ENCODE results near the gene NFIC. TPM values are rescaled to one million over a fixed set of nuclear protein-coding genes. Genes with fewer than 3 reads are reported as not detected.
A peak's percentile ranks its signal among the peaks of the same experiment; 100 is the strongest.

Gene NFIC
- total and polyA plus RNA-seq, 2 of the 4 experiments (the other 2 are of a cell fraction), result 21.9 to 32.1 TPM

DNA sequence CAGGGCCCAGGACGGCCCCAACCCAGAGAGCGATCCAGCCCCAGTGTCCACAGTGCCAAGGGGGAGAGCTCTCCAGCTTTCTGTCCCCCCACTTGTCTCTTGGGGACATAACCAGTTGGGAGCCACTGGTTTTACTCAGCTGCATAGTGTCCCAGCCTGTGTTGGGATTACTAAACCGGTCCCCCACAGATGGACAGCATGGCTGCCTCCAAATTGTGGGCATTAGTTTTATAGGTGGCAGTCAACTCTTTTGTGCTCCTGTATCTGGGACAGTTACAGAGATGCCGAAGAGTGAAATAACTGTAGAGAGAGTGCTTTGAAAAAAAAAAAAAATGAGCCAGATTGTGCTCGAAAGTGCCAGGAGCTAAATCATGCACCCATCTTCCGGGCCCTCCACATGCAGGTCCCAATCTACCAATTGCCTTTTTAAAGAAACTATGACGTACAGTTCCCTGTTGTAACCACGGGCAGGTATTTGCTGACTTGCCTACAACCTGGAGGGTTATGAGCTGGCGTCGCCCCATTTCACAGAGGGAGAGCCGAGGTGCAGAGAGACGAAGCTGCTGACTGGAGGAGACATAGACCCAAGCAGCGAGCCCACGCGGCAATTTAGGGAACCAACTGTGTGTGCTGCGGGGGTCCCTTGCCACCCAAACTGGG lies 2.4 kb upstream of the NFIC start:
- ATAC-seq (ENCODE audit: low read depth), result no peak
- no peak overlapping the region for H3K9ac ChIP-seq (ENCODE audit: low read depth, low read length)
- no peak overlapping the region for H2BK20ac ChIP-seq (ENCODE audit: low read depth, low read length)
- H2BK120ac ChIP-seq (ENCODE audit: low read depth, low read length), result no peak overlapping the region
- no TSS peak for BruUV-seq (replicated peaks)
- H2BK15ac ChIP-seq (ENCODE audit: low read depth, low read length), result no peak overlapping the region
- H4K5ac ChIP-seq (ENCODE audit: low read depth, low read length), result no peak overlapping the region
- H3K4ac ChIP-seq (ENCODE audit: low read depth, low read length), result no peak overlapping the region; the same call in 1 of the 2 replicates
- no peak overlapping the region for H2AFZ ChIP-seq (replicated peaks; ENCODE audit: low read length, poor library complexity)
- dilution Hi-C loops (cut with HindIII; ENCODE audit: low sequenced_read_pairs, unreplicated experiment) (no loop called here), intact Hi-C loops (cut with micrococcal nuclease) (no loop called here), in situ Hi-C loops (cut with MboI; ENCODE audit: low sequenced_read_pairs) (no loop called here)
- no peaks in the 10 kb centered on the region for H3K36me3 ChIP-seq (ENCODE audit: control insufficient read depth, insufficient read depth, low read length)
- TF ChIP-seq, protein P1, sequence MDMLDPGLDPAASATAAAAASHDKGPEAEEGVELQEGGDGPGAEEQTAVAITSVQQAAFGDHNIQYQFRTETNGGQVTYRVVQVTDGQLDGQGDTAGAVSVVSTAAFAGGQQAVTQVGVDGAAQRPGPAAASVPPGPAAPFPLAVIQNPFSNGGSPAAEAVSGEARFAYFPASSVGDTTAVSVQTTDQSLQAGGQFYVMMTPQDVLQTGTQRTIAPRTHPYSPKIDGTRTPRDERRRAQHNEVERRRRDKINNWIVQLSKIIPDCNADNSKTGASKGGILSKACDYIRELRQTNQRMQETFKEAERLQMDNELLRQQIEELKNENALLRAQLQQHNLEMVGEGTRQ (IDR thresholded peaks at IDR 0.05; ENCODE audit: low read depth, low read length), result no peak
- TF ChIP-seq CEBPB (IDR thresholded peaks at IDR 0.05; ENCODE audit: low read depth, low read length) (no peak), RAD21 (IDR thresholded peaks at IDR 0.05; ENCODE audit: low read length) (no peak), POLR2A (IDR thresholded peaks at IDR 0.05; ENCODE audit: low read depth, low read length) (no peak), MAZ (IDR thresholded peaks at IDR 0.05; ENCODE audit: borderline replicate concordance, low read depth, low read length) (no peak), BHLHE40 (IDR thresholded peaks at IDR 0.05; ENCODE audit: low read depth, low read length) (no peak)
- TF ChIP-seq, protein P2, sequence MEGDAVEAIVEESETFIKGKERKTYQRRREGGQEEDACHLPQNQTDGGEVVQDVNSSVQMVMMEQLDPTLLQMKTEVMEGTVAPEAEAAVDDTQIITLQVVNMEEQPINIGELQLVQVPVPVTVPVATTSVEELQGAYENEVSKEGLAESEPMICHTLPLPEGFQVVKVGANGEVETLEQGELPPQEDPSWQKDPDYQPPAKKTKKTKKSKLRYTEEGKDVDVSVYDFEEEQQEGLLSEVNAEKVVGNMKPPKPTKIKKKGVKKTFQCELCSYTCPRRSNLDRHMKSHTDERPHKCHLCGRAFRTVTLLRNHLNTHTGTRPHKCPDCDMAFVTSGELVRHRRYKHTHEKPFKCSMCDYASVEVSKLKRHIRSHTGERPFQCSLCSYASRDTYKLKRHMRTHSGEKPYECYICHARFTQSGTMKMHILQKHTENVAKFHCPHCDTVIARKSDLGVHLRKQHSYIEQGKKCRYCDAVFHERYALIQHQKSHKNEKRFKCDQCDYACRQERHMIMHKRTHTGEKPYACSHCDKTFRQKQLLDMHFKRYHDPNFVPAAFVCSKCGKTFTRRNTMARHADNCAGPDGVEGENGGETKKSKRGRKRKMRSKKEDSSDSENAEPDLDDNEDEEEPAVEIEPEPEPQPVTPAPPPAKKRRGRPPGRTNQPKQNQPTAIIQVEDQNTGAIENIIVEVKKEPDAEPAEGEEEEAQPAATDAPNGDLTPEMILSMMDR (conservative IDR thresholded peaks at IDR 0.05; ENCODE audit: low read depth, low read length), result no peak
- H3K18ac ChIP-seq (ENCODE audit: low read depth, low read length), result no peak overlapping the region
- CTCF ChIA-PET, result no interaction called here
- DNase-seq, result no peak
- H3K79me1 ChIP-seq (ENCODE audit: low read depth in 1 of 2, low read length in 2 of 2), result peaks cover 14 to 63% of the 10 kb centered on the region in 2 experiments; a peak in 3 of 4 replicates
- no peak overlapping the region for H3K4me3 ChIP-seq (ENCODE audit: insufficient read depth, low read depth, low read length)
- H3K27me3 ChIP-seq (ENCODE audit: control insufficient read depth, insufficient read depth, low read length), result no peaks in the 10 kb centered on the region
- peak overlapping the region; percentile 23; the same call in 1 of the 2 replicates for H2AK5ac ChIP-seq (ENCODE audit: low read depth, low read length)
- peaks cover 52% of the 10 kb centered on the region for H4K20me1 ChIP-seq (ENCODE audit: insufficient read depth, low read length)
- no peak overlapping the region for H4K91ac ChIP-seq (ENCODE audit: insufficient read depth, low read depth, low read length)
- no peak overlapping the region for H4K8ac ChIP-seq (ENCODE audit: low read depth in 2 of 2, low read length in 2 of 2)
- H3K9me1 ChIP-seq (ENCODE audit: insufficient read depth, low read length), result peaks cover 6% of the 10 kb centered on the region; the same call in 1 of the 2 replicates
- no peak overlapping the region for H2BK5ac ChIP-seq (ENCODE audit: low read depth, low read length, poor library complexity, severe bottlenecking)
- POLR2A ChIA-PET (ENCODE audit: unreplicated experiment), result interaction anchor here (0.7 kb wide), 1 partner anchor 28 kb away, joined by 6 read pairs; no protein-coding TSS in a partner anchor
- peaks cover 20% of the 10 kb centered on the region for H3K4me1 ChIP-seq (ENCODE audit: control insufficient read depth, insufficient read depth, low read length)
- H2AK9ac ChIP-seq (replicated peaks; ENCODE audit: low read depth, low read length, poor library complexity), result peak overlapping the region; percentile 26
- no peak overlapping the region for H3K27ac ChIP-seq (ENCODE audit: insufficient read depth, low read length)
- H3K9me3 ChIP-seq (ENCODE audit: control insufficient read depth, insufficient read depth, low read length), result no peaks in the 10 kb centered on the region
- H3K14ac ChIP-seq (replicated peaks; ENCODE audit: low read depth, low read length), result no peak overlapping the region
- 80% methylated on average over 8 of the region's 16 CpGs; no CpG with 5 or more reads in 1 of the 2 experiments for WGBS, 2 experiments (ENCODE audit: extremely low coverage in 2 of 2, insufficient read length in 1 of 2)
- no peak overlapping the region for H3K56ac ChIP-seq (ENCODE audit: extremely low read depth, insufficient read depth, low read length)
- no peak overlapping the region for H3K4me2 ChIP-seq (ENCODE audit: low read depth, low read length)
- H3K23ac ChIP-seq (ENCODE audit: low read depth, low read length), result no peak overlapping the region
